SH-SY5Y (cell line): ENCODE data around the gene SMYD3.

ENCODE experiments used
- GATA2 ChIP-seq: IDR thresholded peaks from 2 replicates; pipeline ENCODE4 v1.6.1; 2011; ENCODE audit warnings: mild to moderate bottlenecking, low read depth, low read length
- GATA3 ChIP-seq: IDR thresholded peaks from 2 replicates; pipeline ENCODE4 v1.6.1; 2011; ENCODE audit warnings: low read depth, mild to moderate bottlenecking, low read length, moderate library complexity

GRCh38 chr1:246178717-246179311, 328.3 kb downstream of the SMYD3 start:
- TF ChIP-seq GATA2 (no peak), GATA3 (no peak)
